Femur (tissue), 1 donor: ENCODE results near the gene CDC42BPB.

Source experiments
- DNase-seq: peaks from one replicate; pipeline ENCODE4 v3.0.0-alpha.2; 2017

The CDC42BPB gene

GRCh38 chr14:102957222-102957621, 100.1 kb downstream of the CDC42BPB start:
- no peak for DNase-seq

- no peak for DNase-seq
Observed at GRCh38 chr14:102955636-102956408, 101.5 kb downstream of the CDC42BPB start.

GRCh38 chr14:102954081-102954789, 103.1 kb downstream of the CDC42BPB start:
- DNase-seq: no peak

GRCh38 chr14:102953100-102953499, 104.2 kb downstream of the CDC42BPB start:
- DNase-seq: no peak

- no peak for DNase-seq
Observed at GRCh38 chr14:102952276-102952675, 105.1 kb downstream of the CDC42BPB start.

- DNase-seq: no peak
Observed at GRCh38 chr14:102951799-102952198, 105.5 kb downstream of the CDC42BPB start.

- no peak for DNase-seq
Observed at GRCh38 chr14:102951034-102951433, 106.3 kb downstream of the CDC42BPB start.

GRCh38 chr14:102949801-102950451, 107.4 kb downstream of the CDC42BPB start:
- DNase-seq: no peak

GRCh38 chr14:102949062-102949800, 108.1 kb downstream of the CDC42BPB start:
- peak; percentile 72 for DNase-seq

GRCh38 chr14:102948698-102949061, 108.7 kb downstream of the CDC42BPB start:
- DNase-seq: no peak

- DNase-seq: no peak
Observed at GRCh38 chr14:102947321-102948103, 109.8 kb downstream of the CDC42BPB start.

- no peak for DNase-seq
Observed at GRCh38 chr14:102945346-102946130, 111.8 kb downstream of the CDC42BPB start.

GRCh38 chr14:102944448-102945330, 112.7 kb downstream of the CDC42BPB start:
- no peak for DNase-seq

- DNase-seq: no peak
Observed at GRCh38 chr14:102943979-102944378, 113.4 kb downstream of the CDC42BPB start.

GRCh38 chr14:102943454-102943853, 113.9 kb downstream of the CDC42BPB start:
- DNase-seq: no peak

GRCh38 chr14:102942069-102942468, 115.3 kb downstream of the CDC42BPB start:
- no peak for DNase-seq

- no peak for DNase-seq
Observed at GRCh38 chr14:102941419-102942011, 115.8 kb downstream of the CDC42BPB start.

- no peak for DNase-seq
Observed at GRCh38 chr14:102940729-102941362, 116.5 kb downstream of the CDC42BPB start.

- DNase-seq: no peak
Observed at GRCh38 chr14:102939820-102940561, 117.4 kb downstream of the CDC42BPB start.
